Kidney epithelial cell (primary cell): ENCODE measurements around the gene CDKL4. TPM values are rescaled to one million over a fixed set of nuclear protein-coding genes. Genes with fewer than 3 reads are reported as not detected.
"Not testable (repeated sequence)": the region's sequence is repeated elsewhere in the genome, so short reads cannot be mapped to it uniquely, and the experiment has no call there.

Experiments used
- DNase-seq: peaks from one replicate; pipeline ENCODE4 v3.0.0-alpha.2; 2010; ENCODE audit warnings: low read depth
- H3K27me3 ChIP-seq: 2 replicates; pipeline ENCODE4 v1.6.0; 2011; ENCODE audit warnings: low read length; ENCODE audit not compliant: control insufficient read depth, insufficient read depth
- H3K36me3 ChIP-seq: 2 replicates; pipeline ENCODE4 v1.5.1; 2011; ENCODE audit warnings: low read length; ENCODE audit not compliant: control insufficient read depth, insufficient read depth
- H3K4me3 ChIP-seq: 2 replicates; pipeline ENCODE4 v1.5.1; 2011; ENCODE audit warnings: low read depth, mild to moderate bottlenecking, control low read depth, low read length
- total RNA-seq: library from RNA; depleted of rRNA; stranded (reverse); fragments of >200 nt; gene quantifications from 2 replicates; pipeline ENCODE4 v1.2.3, GENCODE V29; 2015
- TF ChIP-seq, protein P1 (sequence below): IDR thresholded peaks from 2 replicates; pipeline ENCODE4 v1.5.1; 2011; ENCODE audit warnings: mild to moderate bottlenecking, moderate library complexity, low read length, control low read depth, inconsistent platforms; ENCODE audit not compliant: insufficient read depth, poor library complexity, severe bottlenecking

Gene CDKL4
- total RNA-seq, 1 donor from 2014 or later: 1.2 TPM

DNA sequence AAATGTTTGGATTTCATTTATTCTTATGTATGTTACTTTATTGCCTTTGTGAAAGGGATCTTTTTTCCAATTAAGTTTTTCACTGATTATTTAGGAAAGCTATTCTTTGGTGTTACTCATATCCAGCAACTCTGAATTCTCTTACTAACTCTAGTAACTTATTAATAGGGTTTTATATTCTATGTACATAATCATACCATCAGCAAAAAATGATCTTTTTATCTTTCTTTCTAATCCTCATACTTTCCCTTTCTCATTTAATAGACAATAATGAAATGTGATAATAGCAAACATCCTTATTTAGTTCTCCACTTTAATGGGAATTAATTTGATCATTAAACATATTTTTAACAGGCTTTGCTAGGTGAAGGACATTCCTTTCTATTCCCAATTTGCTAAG, 12.3 kb upstream of the CDKL4 start:
- TF ChIP-seq, protein P1, sequence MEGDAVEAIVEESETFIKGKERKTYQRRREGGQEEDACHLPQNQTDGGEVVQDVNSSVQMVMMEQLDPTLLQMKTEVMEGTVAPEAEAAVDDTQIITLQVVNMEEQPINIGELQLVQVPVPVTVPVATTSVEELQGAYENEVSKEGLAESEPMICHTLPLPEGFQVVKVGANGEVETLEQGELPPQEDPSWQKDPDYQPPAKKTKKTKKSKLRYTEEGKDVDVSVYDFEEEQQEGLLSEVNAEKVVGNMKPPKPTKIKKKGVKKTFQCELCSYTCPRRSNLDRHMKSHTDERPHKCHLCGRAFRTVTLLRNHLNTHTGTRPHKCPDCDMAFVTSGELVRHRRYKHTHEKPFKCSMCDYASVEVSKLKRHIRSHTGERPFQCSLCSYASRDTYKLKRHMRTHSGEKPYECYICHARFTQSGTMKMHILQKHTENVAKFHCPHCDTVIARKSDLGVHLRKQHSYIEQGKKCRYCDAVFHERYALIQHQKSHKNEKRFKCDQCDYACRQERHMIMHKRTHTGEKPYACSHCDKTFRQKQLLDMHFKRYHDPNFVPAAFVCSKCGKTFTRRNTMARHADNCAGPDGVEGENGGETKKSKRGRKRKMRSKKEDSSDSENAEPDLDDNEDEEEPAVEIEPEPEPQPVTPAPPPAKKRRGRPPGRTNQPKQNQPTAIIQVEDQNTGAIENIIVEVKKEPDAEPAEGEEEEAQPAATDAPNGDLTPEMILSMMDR: no peak
- no peak for DNase-seq
- H3K4me3 ChIP-seq: no peak overlapping the region
- H3K27me3 ChIP-seq: no peaks in the 10 kb centered on the region
- H3K36me3 ChIP-seq: no peaks in the 10 kb centered on the region

DNA sequence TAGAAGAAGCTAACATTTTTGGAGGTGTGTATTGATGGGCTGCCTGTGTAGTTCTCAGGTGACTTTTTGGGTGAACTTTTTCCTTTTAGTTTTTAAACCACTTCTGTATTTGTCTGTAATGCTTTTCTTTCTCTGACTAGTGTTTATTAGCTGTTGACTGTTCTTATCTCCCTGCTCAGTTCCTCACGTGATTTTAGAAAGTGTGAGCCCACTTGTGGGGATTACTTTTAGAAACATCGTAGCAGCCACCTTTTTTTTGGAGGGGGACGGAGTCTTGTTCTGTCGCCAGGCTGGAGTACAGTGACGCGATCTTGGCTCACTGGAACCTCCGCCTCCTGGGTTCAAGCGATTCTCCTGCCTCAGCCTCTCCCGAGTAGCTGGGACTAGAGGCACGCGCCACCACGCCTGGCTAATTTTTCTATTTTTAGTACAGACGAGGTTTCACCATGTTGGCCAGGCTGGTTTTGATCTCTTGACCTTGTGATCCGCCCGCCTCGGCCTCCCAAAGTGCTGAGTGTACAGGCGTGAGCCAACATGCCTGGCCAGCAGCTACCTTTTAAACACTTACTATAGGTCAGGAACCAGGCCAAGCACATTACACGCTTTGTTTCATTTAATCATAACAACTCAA, 9.2 kb upstream of the CDKL4 start:
- no peak overlapping the region for H3K4me3 ChIP-seq
- no peak for DNase-seq
- H3K36me3 ChIP-seq: no peaks in the 10 kb centered on the region
- TF ChIP-seq, protein P1: no peak
- no peaks in the 10 kb centered on the region for H3K27me3 ChIP-seq

DNA sequence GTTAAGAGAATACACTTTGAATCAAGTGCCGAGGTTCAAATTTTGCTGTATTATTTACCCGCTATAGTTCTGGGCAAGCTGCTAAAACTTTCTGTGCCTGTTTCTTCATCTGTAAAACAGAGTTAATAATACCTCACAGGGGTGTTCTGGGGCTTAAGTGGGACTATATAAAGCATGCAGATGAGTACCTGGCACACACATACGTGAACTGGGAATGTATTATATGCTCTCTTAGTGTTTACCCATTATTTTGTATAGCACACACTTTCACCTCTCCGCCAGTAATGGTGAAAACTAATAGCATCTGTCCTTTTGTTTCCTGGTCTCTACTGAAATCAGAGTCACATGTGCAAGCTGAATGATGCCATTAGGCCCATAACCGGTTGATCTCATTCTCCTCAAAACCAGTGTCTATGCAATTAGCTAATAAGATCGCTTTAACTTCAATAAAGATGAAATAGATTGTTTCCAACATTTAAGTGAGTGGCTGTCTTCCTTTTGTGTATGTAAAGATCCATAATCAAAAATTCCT, 3.8 kb upstream of the CDKL4 start:
- TF ChIP-seq, protein P1: no peak
- DNase-seq: no peak
- H3K36me3 ChIP-seq: no peaks in the 10 kb centered on the region
- H3K4me3 ChIP-seq: no peak overlapping the region
- no peaks in the 10 kb centered on the region for H3K27me3 ChIP-seq

DNA sequence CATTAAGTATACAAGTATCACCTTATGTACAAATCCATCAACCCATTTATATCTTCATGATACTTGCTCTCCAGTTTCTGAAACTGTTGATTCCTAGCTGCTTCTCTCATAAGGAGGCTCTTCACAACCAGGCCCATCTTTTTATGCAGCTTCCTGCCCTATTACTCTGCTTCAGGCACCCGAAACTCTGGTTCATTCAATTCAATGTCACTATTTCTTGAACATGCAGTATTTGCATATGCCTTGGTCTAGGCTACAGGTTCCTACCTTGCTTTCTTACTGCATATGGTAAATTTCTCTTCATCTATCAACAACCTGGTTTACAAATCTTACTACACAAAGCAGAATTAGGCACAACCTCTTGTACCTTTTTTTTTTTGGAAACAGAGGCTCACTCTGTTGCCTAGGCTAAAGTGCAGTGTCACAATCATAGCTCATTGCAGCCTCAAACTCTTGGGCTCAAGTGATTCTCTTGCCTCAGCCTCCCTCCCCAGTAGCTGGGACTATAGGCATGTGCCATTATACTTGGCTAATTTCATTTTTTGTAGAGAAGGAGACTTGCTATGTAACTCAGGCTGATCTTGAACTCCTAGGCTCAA, 2.7 kb upstream of the CDKL4 start:
- TF ChIP-seq, protein P1: no peak
- Histone ChIP-seq H3K27me3 (no peaks in the 10 kb centered on the region), H3K4me3 (no peak overlapping the region), H3K36me3 (no peaks in the 10 kb centered on the region)
- no peak for DNase-seq

DNA sequence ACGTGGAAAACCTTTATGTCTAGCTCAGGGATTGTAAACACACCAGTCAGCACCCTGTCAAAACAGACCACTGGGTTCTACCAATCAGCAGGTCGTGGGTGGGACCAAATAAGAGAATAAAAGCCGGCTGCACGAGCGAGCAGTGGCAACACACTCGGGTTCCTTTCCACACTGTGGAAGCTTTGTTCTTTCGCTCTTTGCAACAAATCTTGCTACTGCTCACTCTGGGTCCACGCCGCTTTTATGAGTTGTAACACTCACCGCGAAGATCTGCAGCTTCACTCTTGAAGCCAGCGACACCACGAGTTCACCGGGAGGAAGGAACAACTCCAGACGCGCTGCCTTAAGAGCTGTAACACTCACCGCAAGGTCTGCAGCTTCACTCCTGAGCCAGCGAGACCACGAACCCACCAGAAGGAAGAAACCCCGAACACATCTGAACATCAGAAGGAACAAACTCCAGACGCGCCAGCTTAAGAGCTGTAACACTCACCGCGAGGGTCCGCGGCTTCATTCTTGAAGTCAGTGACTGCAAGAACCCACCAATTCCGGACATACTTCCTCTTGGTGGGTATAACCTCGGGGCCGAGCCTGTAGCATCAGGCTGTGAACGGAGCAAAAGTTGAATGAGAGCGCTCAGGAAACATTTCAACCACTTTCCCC, 1.3 kb upstream of the CDKL4 start:
- H3K27me3 ChIP-seq, H3K36me3 ChIP-seq, H3K4me3 ChIP-seq, DNase-seq: not testable (repeated sequence)

DNA sequence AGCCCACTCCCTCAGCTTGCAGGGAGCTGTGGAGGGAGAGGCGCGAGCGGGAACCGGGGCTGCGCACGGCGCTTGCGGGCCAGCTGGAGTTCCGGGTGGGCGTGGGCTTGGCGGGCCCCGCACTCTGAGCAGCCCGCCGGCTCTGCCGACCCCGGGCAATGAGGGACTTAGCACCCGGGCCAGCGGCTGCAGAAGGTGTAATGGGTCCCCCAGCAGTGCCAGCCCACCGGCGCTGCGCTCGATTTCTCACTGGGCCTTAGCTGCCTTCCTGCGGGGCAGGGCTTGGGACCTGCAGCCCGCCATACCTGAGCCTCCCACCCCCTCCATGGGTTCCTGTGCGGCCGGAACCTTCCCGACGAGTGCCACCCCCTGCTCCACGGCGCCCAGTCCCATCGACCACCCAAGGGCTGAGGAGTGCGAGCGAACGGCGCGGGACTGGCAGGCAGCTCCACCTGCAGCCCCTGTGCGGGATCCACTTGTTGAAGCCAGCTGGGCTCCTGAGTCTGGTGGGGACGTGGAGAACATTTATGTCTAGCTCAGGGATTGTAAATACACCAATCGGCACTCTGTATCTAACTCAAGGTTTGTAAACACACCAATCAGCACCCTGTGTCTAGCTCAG, 582 bp upstream of the CDKL4 start:
- not testable (repeated sequence) for H3K36me3 ChIP-seq, H3K27me3 ChIP-seq, DNase-seq
- H3K4me3 ChIP-seq: peak overlapping the region; percentile 48
